ENCODE measurements around the gene SAE1. TPM values are rescaled to one million over a fixed set of nuclear protein-coding genes. Genes with fewer than 3 reads are reported as not detected.

The SAE1 gene
- total and polyA plus RNA-seq, 4 experiments from 2014 or later = 35.3 to 182 (median 71.6) TPM

DNA sequence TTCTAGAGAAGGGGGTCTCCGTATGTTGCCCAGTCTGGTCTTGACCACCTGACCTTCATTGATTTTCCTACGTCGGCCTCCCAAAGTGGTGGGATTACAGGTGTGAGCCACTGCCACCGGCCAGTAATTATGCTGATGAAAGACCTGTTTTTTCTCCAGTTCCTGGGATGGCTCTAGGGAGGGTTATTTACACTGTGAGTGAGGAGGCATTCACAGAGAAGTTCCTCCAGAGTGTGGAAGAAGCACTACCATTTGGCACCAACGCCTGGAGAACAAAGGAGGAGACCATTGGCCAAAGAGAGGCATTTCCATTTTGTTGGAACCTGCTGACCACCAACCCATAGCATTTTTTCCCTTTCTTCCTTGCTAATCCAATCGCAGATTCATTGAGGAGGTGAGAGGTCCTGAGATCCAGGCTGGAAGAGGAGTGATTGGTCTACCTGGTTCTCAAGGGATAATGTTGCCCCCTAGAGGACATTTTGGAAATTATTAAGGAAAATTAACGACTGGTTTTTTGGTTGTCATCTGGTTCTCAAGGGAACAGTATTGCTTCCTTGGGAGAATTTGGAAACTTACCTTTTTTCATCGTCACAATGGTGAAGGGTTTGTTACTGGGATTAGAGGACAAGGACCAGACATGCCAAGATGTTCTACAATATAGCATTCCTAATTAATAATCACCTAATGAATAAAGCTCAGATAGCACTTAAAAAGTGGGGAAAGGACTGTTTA is 5.5 kb upstream of the SAE1 start:
- H3K4me1 Mint-ChIP-seq = peaks cover 3 to 6% (median 6%) of the 10 kb centered on the region in 4 donors
- H3K36me3 Mint-ChIP-seq = no peaks in the 10 kb centered on the region
- CTCF ChIA-PET (ENCODE audit: partially characterized antibody) = interaction anchor here (0.6 to 17.5 kb wide), 27 partner anchors 9 to 371 kb away, joined by 3 to 199 read pairs (median 4); partner anchors contain the start of gene ZC3H4
- no peak overlapping the region for H3K4me3 ChIP-seq (ENCODE audit: low read length in 2 of 2)
- H3K36me3 ChIP-seq (ENCODE audit: insufficient read depth, low read length) = no peaks in the 10 kb centered on the region
- POLR2A ChIA-PET (ENCODE audit: partially characterized antibody) = interaction anchor here (0.7 to 2.9 kb wide), 8 partner anchors 12 to 268 kb away, joined by 3 to 18 read pairs (median 4); partner anchors contain the start of gene ZC3H4
- H3K9me3 ChIP-seq (ENCODE audit: control insufficient read depth in 1 of 2, low read length in 2 of 2) = no peaks in the 10 kb centered on the region
- no peaks in the 10 kb centered on the region for H3K27me3 ChIP-seq (ENCODE audit: insufficient read depth, low read length)
- H3K27me3 Mint-ChIP-seq = no peaks in the 10 kb centered on the region
- peak overlapping the region in 4 of 7 donors; percentile 30 to 77 (median 42) for H3K27ac Mint-ChIP-seq
- no peaks in the 10 kb centered on the region for H3K4me1 ChIP-seq (ENCODE audit: insufficient read depth, low read length)
- intact Hi-C loops (cut with micrococcal nuclease) = loop anchor here (1.0 kb wide), 2 partner anchors 46 to 90 kb away; no protein-coding TSS in a partner anchor
- H3K9me3 Mint-ChIP-seq = no peaks in the 10 kb centered on the region
- H3K27ac ChIP-seq (ENCODE audit: low read depth, low read length) = no peak overlapping the region
- H3K4me3 Mint-ChIP-seq = no peak overlapping the region
- DNase-seq = peak in 4 of 5 donors; percentile 54 to 63 (median 60)

DNA sequence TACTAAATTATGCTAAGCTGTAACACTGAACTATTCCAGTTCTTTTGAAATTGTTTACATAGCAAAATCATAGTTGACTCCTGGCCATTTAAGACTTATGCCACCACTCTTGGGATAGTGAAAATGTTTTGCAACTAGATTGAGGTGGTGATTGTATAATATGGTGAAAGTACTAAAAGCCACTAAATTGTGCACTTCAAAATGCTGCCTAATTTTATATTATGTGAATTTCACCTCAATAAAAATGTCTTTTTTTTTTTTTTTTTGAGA is 5.0 kb upstream of the SAE1 start:
- POLR2A ChIA-PET (ENCODE audit: partially characterized antibody) = interaction anchor here (0.7 to 1.3 kb wide), 8 partner anchors 13 to 269 kb away, joined by 3 to 16 read pairs (median 4); partner anchors contain the start of gene ZC3H4
- H3K4me1 ChIP-seq (ENCODE audit: insufficient read depth, low read length) = no peaks in the 10 kb centered on the region
- no peaks in the 10 kb centered on the region for H3K36me3 ChIP-seq (ENCODE audit: insufficient read depth, low read length)
- no peak overlapping the region for H3K4me3 ChIP-seq (ENCODE audit: low read length in 2 of 2)
- Mint-ChIP-seq H3K36me3 (peaks cover 0 to under 1% of the 10 kb centered on the region in 2 donors), H3K27ac (no peak overlapping the region), H3K9me3 (peaks cover 0 to 3% (median 0%) of the 10 kb centered on the region in 8 donors), H3K4me1 (peaks cover 6 to 11% (median 10%) of the 10 kb centered on the region in 4 donors), H3K4me3 (no peak overlapping the region), H3K27me3 (no peaks in the 10 kb centered on the region)
- no peaks in the 10 kb centered on the region for H3K27me3 ChIP-seq (ENCODE audit: insufficient read depth, low read length)
- intact Hi-C loops (cut with micrococcal nuclease) = loop anchor here (1.0 kb wide), 2 partner anchors 46 to 90 kb away; no protein-coding TSS in a partner anchor
- no peaks in the 10 kb centered on the region for H3K9me3 ChIP-seq (ENCODE audit: control insufficient read depth in 1 of 2, low read length in 2 of 2)
- CTCF ChIA-PET (ENCODE audit: partially characterized antibody) = interaction anchor here (0.6 to 17.5 kb wide), 24 partner anchors 9 to 372 kb away, joined by 3 to 199 read pairs (median 4); partner anchors contain the start of gene ZC3H4
- H3K27ac ChIP-seq (ENCODE audit: low read depth, low read length) = no peak overlapping the region
- DNase-seq = no peak

DNA sequence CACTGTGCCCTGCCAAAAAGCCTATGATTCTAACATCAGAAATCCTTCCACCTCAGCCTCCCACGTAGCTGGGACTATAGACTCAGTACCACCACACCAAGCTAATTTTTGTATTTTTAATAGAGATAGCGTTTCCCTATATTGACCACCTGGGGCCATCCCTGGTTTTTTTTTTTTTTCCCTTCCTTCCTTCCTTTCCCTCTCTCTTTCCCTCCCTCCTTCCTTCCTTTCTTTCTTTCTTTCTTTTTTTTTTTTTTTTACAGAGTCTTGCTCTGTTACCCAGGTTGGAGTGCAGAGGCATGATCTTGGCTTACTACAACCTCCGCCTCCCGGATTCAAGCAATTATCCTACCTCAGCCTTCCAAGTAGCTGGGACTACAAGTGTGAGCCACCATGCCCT is 1.1 kb upstream of the SAE1 start:
- H3K27ac ChIP-seq (ENCODE audit: low read depth, low read length) = no peak overlapping the region
- H3K4me1 Mint-ChIP-seq = peaks cover 28 to 51% (median 42%) of the 10 kb centered on the region in 4 donors

DNA sequence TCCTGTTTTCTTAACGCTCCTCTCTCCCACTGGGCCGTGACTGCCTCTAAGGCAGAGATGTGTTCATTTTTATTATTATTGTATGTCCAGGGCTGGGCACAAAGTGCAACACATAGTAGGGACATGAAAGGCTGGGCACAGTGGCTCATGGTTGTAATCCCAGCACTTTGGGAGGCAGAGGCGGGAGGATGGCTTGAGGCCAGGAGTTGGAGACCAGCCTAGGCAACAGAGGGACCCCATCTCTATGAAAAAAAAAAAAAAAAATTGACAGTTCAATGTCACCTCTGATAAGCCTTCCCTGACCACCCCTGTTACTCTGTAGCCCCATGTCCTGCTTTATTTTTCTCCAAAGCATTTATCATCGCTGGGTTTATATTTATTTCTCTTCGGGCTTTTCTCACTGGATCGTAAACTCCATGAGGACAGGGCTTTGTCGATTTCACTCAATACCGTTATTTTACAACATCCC is 481 bp upstream of the SAE1 start:
- peak overlapping the region in 1 of 2 donors; percentile 82 for H3K4me3 ChIP-seq (ENCODE audit: low read length in 2 of 2)
- intact Hi-C loops (cut with micrococcal nuclease) = loop anchor here (1.0 to 2.0 kb wide), 4 partner anchors 17 to 385 kb away; partner anchors contain the start of genes NAPA and ZC3H4
- POLR2A ChIA-PET (ENCODE audit: partially characterized antibody) = interaction anchor here (0.6 to 4.0 kb wide), 14 partner anchors 13 to 144 kb away, joined by 3 to 48 read pairs (median 6); partner anchors contain the start of genes CCDC9, INAFM1 and ZC3H4
- Mint-ChIP-seq H3K27ac (peak overlapping the region in 6 of 7 donors; percentile 93 to 99 (median 98)), H3K27me3 (no peaks in the 10 kb centered on the region), H3K4me3 (peak overlapping the region; percentile 97 to 100 (median 100)), H3K36me3 (peaks cover 5 to 21% of the 10 kb centered on the region in 2 donors), H3K9me3 (peaks cover 0 to 5% (median 0%) of the 10 kb centered on the region in 8 donors), H3K4me1 (peaks cover 33 to 54% (median 43%) of the 10 kb centered on the region in 4 donors)
- H3K36me3 ChIP-seq (ENCODE audit: insufficient read depth, low read length) = no peaks in the 10 kb centered on the region
- H3K4me1 ChIP-seq (ENCODE audit: insufficient read depth, low read length) = peaks cover 38% of the 10 kb centered on the region
- CTCF ChIA-PET (ENCODE audit: partially characterized antibody) = interaction anchor here (0.6 to 17.5 kb wide), 8 partner anchors 16 to 117 kb away, joined by 4 to 199 read pairs (median 15); partner anchors contain the start of gene ZC3H4
- no peaks in the 10 kb centered on the region for H3K27me3 ChIP-seq (ENCODE audit: insufficient read depth, low read length)
- DNase-seq = no peak
- peak overlapping the region; percentile 73 for H3K27ac ChIP-seq (ENCODE audit: low read depth, low read length)
- no peaks in the 10 kb centered on the region for H3K9me3 ChIP-seq (ENCODE audit: control insufficient read depth in 1 of 2, low read length in 2 of 2)

More for the DNA sequence above, 1.1 kb upstream of the SAE1 start:
- Histone ChIP-seq H3K27me3 (ENCODE audit: insufficient read depth, low read length) (no peaks in the 10 kb centered on the region), H3K36me3 (ENCODE audit: insufficient read depth, low read length) (no peaks in the 10 kb centered on the region), H3K4me1 (ENCODE audit: insufficient read depth, low read length) (peaks cover 32% of the 10 kb centered on the region), H3K4me3 (ENCODE audit: low read length in 2 of 2) (no peak overlapping the region), H3K9me3 (ENCODE audit: control insufficient read depth in 1 of 2, low read length in 2 of 2) (no peaks in the 10 kb centered on the region)
- Mint-ChIP-seq H3K4me3 (peak overlapping the region in 3 of 8 donors; percentile 9 to 67 (median 35)), H3K27me3 (no peaks in the 10 kb centered on the region), H3K36me3 (peaks cover 4 to 21% of the 10 kb centered on the region in 2 donors), H3K9me3 (peaks cover 0 to 5% (median 0%) of the 10 kb centered on the region in 8 donors), H3K27ac (peak overlapping the region in 1 of 7 donors; percentile 93)
- no peak for DNase-seq
- ChIA-PET CTCF (ENCODE audit: partially characterized antibody) (interaction anchor here (0.6 to 17.5 kb wide), 2 partner anchors 82 to 118 kb away, joined by 5 to 199 read pairs; no protein-coding TSS in a partner anchor), POLR2A (ENCODE audit: partially characterized antibody) (interaction anchor here (0.6 to 4.0 kb wide), 5 partner anchors 17 to 99 kb away, joined by 3 to 48 read pairs (median 5); partner anchors contain the start of gene ZC3H4)
- intact Hi-C loops (cut with micrococcal nuclease) = no loop called here

DNA sequence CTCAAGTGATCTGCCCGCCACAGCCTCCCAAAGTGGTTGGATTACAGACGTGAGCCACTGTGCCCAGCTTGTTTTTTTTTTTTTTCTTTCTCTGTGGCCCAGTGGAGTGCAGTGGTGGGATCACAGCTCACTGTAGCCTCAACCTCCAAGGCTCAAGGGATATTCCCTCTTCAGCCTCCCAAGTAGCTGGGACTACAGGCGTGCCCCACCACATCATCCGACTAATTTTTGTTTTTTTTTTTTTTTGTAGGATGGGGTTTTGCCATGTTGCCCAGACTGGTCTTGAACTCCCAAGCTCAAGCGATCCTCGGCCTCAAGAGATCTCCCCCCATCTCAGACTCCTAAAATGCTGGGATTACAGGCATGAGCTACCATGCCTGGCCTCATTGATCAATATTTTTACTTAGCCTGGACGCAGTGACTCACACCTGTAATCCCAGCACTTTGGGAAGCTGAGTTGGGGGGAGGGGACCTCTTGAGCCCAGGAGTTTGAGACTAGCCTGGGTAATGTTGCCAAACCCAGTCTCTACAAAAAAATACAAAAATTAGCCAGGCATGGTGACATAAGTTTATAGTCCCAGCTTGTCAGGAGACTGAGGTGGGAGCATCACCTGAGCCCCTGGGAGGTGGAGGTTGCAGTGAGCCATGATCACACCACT is 1.7 kb downstream of the SAE1 start:
- Mint-ChIP-seq H3K27ac (peak overlapping the region in 4 of 7 donors; percentile 20 to 73 (median 51)), H3K27me3 (no peaks in the 10 kb centered on the region), H3K4me1 (peaks cover 33 to 66% (median 45%) of the 10 kb centered on the region in 4 donors), H3K4me3 (peak overlapping the region; percentile 97 to 100 (median 100)), H3K36me3 (peaks cover 5 to 21% of the 10 kb centered on the region in 2 donors), H3K9me3 (peaks cover 0 to 5% (median 0%) of the 10 kb centered on the region in 8 donors)
- Histone ChIP-seq H3K4me1 (ENCODE audit: insufficient read depth, low read length) (peaks cover 43% of the 10 kb centered on the region), H3K4me3 (ENCODE audit: low read length in 2 of 2) (no peak overlapping the region), H3K36me3 (ENCODE audit: insufficient read depth, low read length) (no peaks in the 10 kb centered on the region), H3K27ac (ENCODE audit: low read depth, low read length) (no peak overlapping the region), H3K9me3 (ENCODE audit: control insufficient read depth in 1 of 2, low read length in 2 of 2) (no peaks in the 10 kb centered on the region), H3K27me3 (ENCODE audit: insufficient read depth, low read length) (no peaks in the 10 kb centered on the region)
- ChIA-PET POLR2A (ENCODE audit: partially characterized antibody) (interaction anchor here (1.0 to 4.0 kb wide), 8 partner anchors 11 to 124 kb away, joined by 3 to 48 read pairs (median 6); partner anchors contain the start of genes CCDC9 and ZC3H4), CTCF (ENCODE audit: partially characterized antibody) (interaction anchor here (0.7 to 17.5 kb wide), 16 partner anchors 13 to 471 kb away, joined by 3 to 199 read pairs (median 7); partner anchors contain the start of gene ZC3H4)
- intact Hi-C loops (cut with micrococcal nuclease) = no loop called here
- DNase-seq = no peak

DNA sequence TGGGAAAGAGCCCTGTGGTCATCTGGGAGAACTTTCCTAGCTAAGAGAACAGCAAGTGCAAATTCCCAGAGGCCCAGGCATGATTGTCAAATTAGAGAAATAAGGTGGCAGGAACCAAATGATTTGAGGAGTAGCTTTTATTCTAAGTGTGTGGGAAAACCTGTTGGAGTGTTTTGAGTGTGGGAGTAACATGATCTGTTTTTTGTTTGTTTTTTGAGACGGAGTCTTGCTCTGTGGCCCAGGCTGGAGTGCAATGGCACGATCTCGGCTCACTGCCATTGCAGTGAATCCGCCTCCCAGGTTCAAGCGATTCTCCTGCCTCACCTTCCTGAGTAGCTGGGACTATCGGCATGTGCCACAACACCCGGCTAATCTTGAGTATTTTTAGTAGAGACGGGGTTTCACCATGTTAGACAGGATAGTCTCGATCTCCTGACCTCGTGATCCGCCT is 2.4 kb downstream of the SAE1 start:
- no peaks in the 10 kb centered on the region for H3K9me3 ChIP-seq (ENCODE audit: control insufficient read depth in 1 of 2, low read length in 2 of 2)
- H3K27me3 ChIP-seq (ENCODE audit: insufficient read depth, low read length) = no peaks in the 10 kb centered on the region
- ChIA-PET CTCF (ENCODE audit: partially characterized antibody) (interaction anchor here (1.0 to 17.5 kb wide), 9 partner anchors 12 to 120 kb away, joined by 3 to 199 read pairs (median 6); partner anchors contain the start of gene ZC3H4), POLR2A (ENCODE audit: partially characterized antibody) (interaction anchor here (1.0 to 4.0 kb wide), 5 partner anchors 10 to 111 kb away, joined by 3 to 48 read pairs (median 5); partner anchors contain the start of gene ZC3H4)
- H3K27ac ChIP-seq (ENCODE audit: low read depth, low read length) = no peak overlapping the region
- Mint-ChIP-seq H3K4me1 (peaks cover 33 to 66% (median 45%) of the 10 kb centered on the region in 4 donors), H3K9me3 (peaks cover 0 to 5% (median 0%) of the 10 kb centered on the region in 8 donors), H3K36me3 (peaks cover 5 to 21% of the 10 kb centered on the region in 2 donors), H3K27ac (peak overlapping the region in 6 of 7 donors; percentile 18 to 73 (median 37)), H3K4me3 (peak overlapping the region in 7 of 8 donors; percentile 43 to 100 (median 59)), H3K27me3 (no peaks in the 10 kb centered on the region)
- peaks cover 43% of the 10 kb centered on the region for H3K4me1 ChIP-seq (ENCODE audit: insufficient read depth, low read length)
- no peak for DNase-seq
- H3K4me3 ChIP-seq (ENCODE audit: low read length in 2 of 2) = no peak overlapping the region
- intact Hi-C loops (cut with micrococcal nuclease) = no loop called here
- H3K36me3 ChIP-seq (ENCODE audit: insufficient read depth, low read length) = no peaks in the 10 kb centered on the region
